ENCODE data around the gene AADAT. TPM values are rescaled to one million over a fixed set of nuclear protein-coding genes. Genes with fewer than 3 reads are reported as not detected.

AADAT gene
- total RNA-seq, 1 experiment from 2014 or later, result 7.7 TPM

DNA sequence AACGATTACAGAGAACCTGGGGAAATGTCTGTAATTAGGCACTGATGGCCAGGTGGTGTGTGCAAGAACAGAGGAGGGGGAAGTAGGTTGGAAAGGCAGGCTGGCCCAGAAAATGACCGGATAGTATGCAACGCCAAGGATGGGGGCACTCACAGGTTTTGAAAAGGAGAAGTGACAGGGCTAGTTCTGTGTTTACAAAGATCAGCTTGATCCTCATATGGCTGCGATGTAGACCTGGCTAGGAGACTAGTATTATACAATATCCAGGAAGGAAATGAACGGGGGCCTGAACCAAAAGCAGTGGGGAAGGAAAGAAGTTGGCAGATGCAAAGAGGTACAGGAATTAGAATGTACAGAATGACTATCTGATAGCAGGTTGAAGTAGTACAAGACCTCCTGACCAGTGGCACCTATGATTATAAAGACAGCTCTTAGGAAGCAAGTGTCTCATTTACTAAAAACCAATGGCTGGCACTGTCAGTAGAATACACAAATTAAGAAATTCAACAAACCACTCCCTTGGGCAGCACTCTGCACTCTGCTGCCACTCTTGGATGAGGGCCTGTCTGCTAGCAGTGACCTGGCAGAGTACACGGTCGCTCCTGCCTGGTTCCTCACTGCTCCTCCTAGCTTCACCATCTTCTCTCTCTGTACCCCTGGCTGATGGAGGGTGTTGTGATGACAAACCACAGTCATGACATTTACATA lies 77.7 kb downstream of the AADAT start:
- DNase-seq (ENCODE audit: low read depth in 1 of 2, low spot score in 2 of 2), result no peak
- Histone ChIP-seq H3K4me1 (replicated peaks) (no peaks in the 10 kb centered on the region), H3K27ac (no peak overlapping the region), H3K4me3 (no peak overlapping the region), H3K9me3 (replicated peaks) (no peaks in the 10 kb centered on the region), H3K36me3 (no peaks in the 10 kb centered on the region), H3K27me3 (replicated peaks) (0 out of 2 replicates have a peak, but pooled peaks cover 2% of the 10 kb centered on the region)

Other genes with a start within 250 kb of the AADAT start
- gene MFAP3L, start 63.6 kb downstream of the AADAT start, total RNA-seq (2014; rRNA removed; shearing (Covaris generic)), result 0.97 TPM in 1 of 2 replicates, not detected in the other

Measured in SJSA1 (cell line).